HUES6 (cell line): ENCODE measurements around the gene THEMIS.

Experiments
- H3K27ac ChIP-seq: 2 replicates; pipeline ENCODE4 v1.7.0; 2013; ENCODE audit warnings: low read depth, mild to moderate bottlenecking, low read length, inconsistent platforms
- H3K27me3 ChIP-seq: 2 replicates; pipeline ENCODE4 v1.6.1; 2013; ENCODE audit warnings: low read length; ENCODE audit not compliant: control insufficient read depth, insufficient read depth
- H3K36me3 ChIP-seq: 2 replicates; pipeline ENCODE4 v1.6.1; 2013; ENCODE audit warnings: low read length; ENCODE audit not compliant: control insufficient read depth, insufficient read depth
- H3K4me1 ChIP-seq: 2 replicates; pipeline ENCODE4 v1.6.1; 2013; ENCODE audit warnings: low read length; ENCODE audit not compliant: control insufficient read depth, insufficient read depth
- H3K4me3 ChIP-seq: 2 replicates; pipeline ENCODE4 v1.5.1; 2013; ENCODE audit warnings: low read depth, low read length
- H3K9ac ChIP-seq: one replicate; pipeline ENCODE4 v1.6.1; 2013; ENCODE audit warnings: mild to moderate bottlenecking, low read length
- H3K9me3 ChIP-seq: 2 replicates; pipeline ENCODE4 v1.6.1; 2013; ENCODE audit warnings: low read depth, low read length; ENCODE audit not compliant: control insufficient read depth, insufficient read depth

Gene THEMIS

GRCh38 chr6:127841811-127842210, 59.0 kb downstream of the THEMIS start:
- Histone ChIP-seq H3K36me3 (no peaks in the 10 kb centered on the region), H3K27ac (no peak overlapping the region)

GRCh38 chr6:127834136-127834535, 66.7 kb downstream of the THEMIS start:
- no peaks in the 10 kb centered on the region for H3K36me3 ChIP-seq
- no peak overlapping the region for H3K4me3 ChIP-seq
- H3K27me3 ChIP-seq = no peaks in the 10 kb centered on the region
- no peaks in the 10 kb centered on the region for H3K9me3 ChIP-seq
- no peak overlapping the region for H3K27ac ChIP-seq
- H3K4me1 ChIP-seq = no peaks in the 10 kb centered on the region
- H3K9ac ChIP-seq = no peak overlapping the region

More at GRCh38 chr6:127841811-127842210, 59.0 kb downstream of the THEMIS start:
- Histone ChIP-seq H3K9me3 (no peaks in the 10 kb centered on the region), H3K27me3 (no peaks in the 10 kb centered on the region), H3K4me3 (no peak overlapping the region), H3K4me1 (no peaks in the 10 kb centered on the region), H3K9ac (no peak overlapping the region)

- Histone ChIP-seq H3K27me3 (no peaks in the 10 kb centered on the region), H3K4me1 (no peaks in the 10 kb centered on the region), H3K27ac (no peak overlapping the region), H3K36me3 (no peaks in the 10 kb centered on the region), H3K4me3 (no peak overlapping the region), H3K9ac (no peak overlapping the region), H3K9me3 (no peaks in the 10 kb centered on the region)
These were observed 67.5 kb downstream of the THEMIS start for GRCh38 chr6:127833336-127833735.

GRCh38 chr6:127832381-127832780, 68.5 kb downstream of the THEMIS start:
- Histone ChIP-seq H3K27ac (no peak overlapping the region), H3K4me3 (no peak overlapping the region), H3K9me3 (no peaks in the 10 kb centered on the region), H3K4me1 (no peaks in the 10 kb centered on the region), H3K9ac (no peak overlapping the region), H3K27me3 (no peaks in the 10 kb centered on the region), H3K36me3 (no peaks in the 10 kb centered on the region)

- Histone ChIP-seq H3K36me3 (no peaks in the 10 kb centered on the region), H3K9me3 (no peaks in the 10 kb centered on the region), H3K4me1 (no peaks in the 10 kb centered on the region), H3K27me3 (no peaks in the 10 kb centered on the region), H3K9ac (no peak overlapping the region), H3K4me3 (no peak overlapping the region), H3K27ac (no peak overlapping the region)
These were observed 76.8 kb downstream of the THEMIS start for GRCh38 chr6:127824061-127824460.

GRCh38 chr6:127821431-127821830, 79.4 kb downstream of the THEMIS start:
- Histone ChIP-seq H3K27ac (no peak overlapping the region), H3K9ac (no peak overlapping the region), H3K36me3 (no peaks in the 10 kb centered on the region), H3K9me3 (no peaks in the 10 kb centered on the region), H3K4me3 (no peak overlapping the region), H3K4me1 (peaks cover 2% of the 10 kb centered on the region; the same call in 1 of the 2 replicates), H3K27me3 (no peaks in the 10 kb centered on the region)

GRCh38 chr6:127818149-127818548, 82.7 kb downstream of the THEMIS start:
- no peaks in the 10 kb centered on the region for H3K27me3 ChIP-seq
- no peaks in the 10 kb centered on the region for H3K9me3 ChIP-seq
- no peak overlapping the region for H3K4me3 ChIP-seq
- H3K36me3 ChIP-seq = no peaks in the 10 kb centered on the region
- H3K9ac ChIP-seq = no peak overlapping the region
- peaks cover 3% of the 10 kb centered on the region; the same call in 1 of the 2 replicates for H3K4me1 ChIP-seq
- no peak overlapping the region for H3K27ac ChIP-seq

- Histone ChIP-seq H3K36me3 (no peaks in the 10 kb centered on the region), H3K9ac (no peak overlapping the region), H3K27ac (no peak overlapping the region), H3K27me3 (no peaks in the 10 kb centered on the region), H3K4me3 (no peak overlapping the region), H3K4me1 (peaks cover 3% of the 10 kb centered on the region; the same call in 1 of the 2 replicates), H3K9me3 (no peaks in the 10 kb centered on the region)
These were observed 84.2 kb downstream of the THEMIS start for GRCh38 chr6:127816643-127817042.

GRCh38 chr6:127813699-127814027, 87.2 kb downstream of the THEMIS start:
- Histone ChIP-seq H3K27ac (no peak overlapping the region), H3K36me3 (no peaks in the 10 kb centered on the region), H3K4me3 (no peak overlapping the region)

GRCh38 chr6:127812985-127813698, 87.7 kb downstream of the THEMIS start:
- no peak overlapping the region for H3K9ac ChIP-seq
- no peaks in the 10 kb centered on the region for H3K27me3 ChIP-seq
- H3K27ac ChIP-seq = no peak overlapping the region
- H3K9me3 ChIP-seq = no peaks in the 10 kb centered on the region
- H3K4me3 ChIP-seq = no peak overlapping the region
- peaks cover 3% of the 10 kb centered on the region; the same call in 1 of the 2 replicates for H3K4me1 ChIP-seq
- no peaks in the 10 kb centered on the region for H3K36me3 ChIP-seq

More at GRCh38 chr6:127813699-127814027, 87.2 kb downstream of the THEMIS start:
- no peaks in the 10 kb centered on the region for H3K9me3 ChIP-seq
- no peak overlapping the region for H3K9ac ChIP-seq
- no peaks in the 10 kb centered on the region for H3K27me3 ChIP-seq
- peaks cover 3% of the 10 kb centered on the region; the same call in 1 of the 2 replicates for H3K4me1 ChIP-seq

GRCh38 chr6:127811900-127812570, 88.8 kb downstream of the THEMIS start:
- Histone ChIP-seq H3K4me1 (peaks cover 3% of the 10 kb centered on the region; the same call in 1 of the 2 replicates), H3K9me3 (no peaks in the 10 kb centered on the region), H3K9ac (no peak overlapping the region), H3K36me3 (no peaks in the 10 kb centered on the region), H3K27ac (no peak overlapping the region), H3K27me3 (no peaks in the 10 kb centered on the region), H3K4me3 (no peak overlapping the region)
